Effector CD8-positive, alpha-beta T cell (primary cell): Measurements from ENCODE around the gene LAIR2.
"Not testable (repeated sequence)": the region's sequence is repeated elsewhere in the genome, so short reads cannot be mapped to it uniquely, and the experiment has no call there.

ENCODE experiments used
- DNase-seq: peaks from one replicate; lab custom pipeline; 2025; lab: John Stamatoyannopoulos, UW

Gene LAIR2

GRCh38 chr19:54493967-54494585 lies 8.6 kb upstream of the LAIR2 start:
- no peak for DNase-seq

DNA sequence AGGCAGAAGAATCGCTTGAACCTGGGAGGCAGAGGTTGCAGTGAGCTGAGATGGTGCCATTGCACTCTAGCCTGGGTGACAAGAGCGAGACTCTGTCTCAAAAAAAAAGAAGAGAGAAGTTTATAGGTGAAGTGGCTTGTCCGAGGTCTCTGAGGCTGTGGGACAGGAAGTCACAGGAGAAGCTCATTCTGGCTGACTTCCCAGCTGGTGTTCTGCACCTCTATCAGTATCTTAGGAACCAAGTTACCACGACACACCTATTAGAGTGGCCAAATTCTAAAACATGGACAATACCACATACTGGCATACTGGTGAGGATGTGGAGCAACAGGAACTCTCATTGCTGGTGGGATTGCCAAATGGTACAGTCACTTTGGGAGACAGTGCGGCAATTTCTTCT lies 7.3 kb upstream of the LAIR2 start:
- not testable (repeated sequence) for DNase-seq

- not testable (repeated sequence) for DNase-seq
Observed at GRCh38 chr19:54497747-54498450, 4.7 kb upstream of the LAIR2 start.

GRCh38 chr19:54498451-54498772 lies 4.2 kb upstream of the LAIR2 start:
- DNase-seq: not testable (repeated sequence)

- not testable (repeated sequence) for DNase-seq
Observed at GRCh38 chr19:54505542-54505941, 2.9 kb downstream of the LAIR2 start.

GRCh38 chr19:54506079-54506478 lies 3.4 kb downstream of the LAIR2 start:
- no peak for DNase-seq

- DNase-seq: not testable (repeated sequence)
Observed at GRCh38 chr19:54507038-54507717, 4.5 kb downstream of the LAIR2 start.

- DNase-seq: no peak
Observed at GRCh38 chr19:54507824-54508223, 5.2 kb downstream of the LAIR2 start.

- not testable (repeated sequence) for DNase-seq
Observed at GRCh38 chr19:54508487-54508886, 5.9 kb downstream of the LAIR2 start.

DNA sequence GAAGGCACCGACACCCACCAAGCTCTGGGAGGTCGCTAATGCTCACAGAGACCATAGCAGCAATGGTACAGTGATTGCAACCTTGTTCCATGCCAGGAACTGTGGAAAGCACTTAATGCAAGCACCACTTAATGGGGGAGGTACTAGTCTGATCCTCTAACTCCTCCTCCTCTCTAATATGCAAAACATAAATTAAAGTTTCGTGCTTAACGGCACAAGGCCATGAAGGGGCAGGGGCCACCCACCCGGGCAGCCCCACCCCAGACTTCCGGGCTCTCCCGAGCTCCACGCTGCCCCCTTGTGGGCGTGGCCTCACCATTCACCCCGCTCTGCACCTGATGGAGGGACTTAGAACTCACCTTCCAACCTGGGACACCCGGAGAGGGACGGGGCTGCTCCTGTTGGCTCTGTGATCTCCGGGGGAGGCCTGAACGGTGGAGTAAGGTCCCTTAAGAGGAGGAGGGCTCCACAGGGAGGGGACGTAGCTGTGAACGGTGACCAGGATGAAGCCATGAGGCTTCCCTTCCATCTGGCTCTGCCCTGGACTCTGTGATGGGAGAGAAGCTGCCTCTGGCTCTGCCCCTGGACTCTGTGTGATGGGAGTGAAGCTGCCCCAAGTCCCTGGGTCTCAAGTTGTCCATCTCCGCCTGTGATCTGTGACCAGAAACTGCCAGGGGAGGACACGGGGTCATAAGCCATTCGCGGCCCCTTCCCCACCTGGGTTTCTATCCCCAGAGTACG lies 6.7 kb downstream of the LAIR2 start:
- DNase-seq: not testable (repeated sequence)

GRCh38 chr19:54515156-54515555 lies 12.5 kb downstream of the LAIR2 start:
- DNase-seq: no peak

- DNase-seq: no peak
Observed at GRCh38 chr19:54517483-54517882, 14.9 kb downstream of the LAIR2 start.

GRCh38 chr19:54518844-54519243 lies 16.2 kb downstream of the LAIR2 start:
- no peak for DNase-seq

DNA sequence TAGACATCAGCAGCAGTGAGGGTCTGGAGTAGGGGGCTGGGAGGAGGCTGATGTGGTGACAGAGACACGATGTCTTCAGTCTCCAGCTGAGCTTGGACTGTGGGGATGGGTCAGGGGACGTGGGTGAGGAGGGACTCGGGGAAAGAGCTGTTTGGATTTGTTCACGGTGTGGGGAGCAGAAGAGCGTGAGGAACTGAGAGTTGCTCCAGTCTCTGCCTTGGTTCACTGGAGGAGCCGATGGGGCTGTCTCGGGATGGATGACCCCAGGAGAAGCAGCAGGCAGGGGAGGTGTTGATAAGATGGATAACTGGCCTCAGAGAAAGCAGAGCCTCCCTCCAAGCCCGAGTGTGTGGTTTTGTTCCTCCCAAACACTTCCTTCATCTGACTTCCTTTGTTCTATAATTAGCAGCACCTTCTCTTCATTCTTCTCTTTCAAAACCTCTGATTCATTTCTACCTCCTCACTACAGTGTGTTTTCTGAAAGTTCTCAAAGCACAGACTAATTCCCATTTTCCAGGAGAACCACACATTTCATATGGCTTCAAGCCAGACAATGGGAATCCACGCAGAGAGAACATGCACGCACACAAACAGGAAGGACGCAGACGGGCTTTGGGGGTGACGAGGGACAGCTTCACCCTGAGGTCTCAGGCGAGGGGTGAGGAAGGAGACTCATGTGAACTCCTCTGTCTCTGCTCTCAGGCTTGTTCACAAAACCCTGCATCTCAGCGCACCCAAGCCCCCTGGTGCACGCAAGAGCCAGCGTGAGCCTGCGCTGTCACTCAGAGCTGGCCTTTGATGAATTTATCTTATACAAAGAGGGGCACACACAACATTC lies 18.6 kb downstream of the LAIR2 start:
- no peak for DNase-seq

DNA sequence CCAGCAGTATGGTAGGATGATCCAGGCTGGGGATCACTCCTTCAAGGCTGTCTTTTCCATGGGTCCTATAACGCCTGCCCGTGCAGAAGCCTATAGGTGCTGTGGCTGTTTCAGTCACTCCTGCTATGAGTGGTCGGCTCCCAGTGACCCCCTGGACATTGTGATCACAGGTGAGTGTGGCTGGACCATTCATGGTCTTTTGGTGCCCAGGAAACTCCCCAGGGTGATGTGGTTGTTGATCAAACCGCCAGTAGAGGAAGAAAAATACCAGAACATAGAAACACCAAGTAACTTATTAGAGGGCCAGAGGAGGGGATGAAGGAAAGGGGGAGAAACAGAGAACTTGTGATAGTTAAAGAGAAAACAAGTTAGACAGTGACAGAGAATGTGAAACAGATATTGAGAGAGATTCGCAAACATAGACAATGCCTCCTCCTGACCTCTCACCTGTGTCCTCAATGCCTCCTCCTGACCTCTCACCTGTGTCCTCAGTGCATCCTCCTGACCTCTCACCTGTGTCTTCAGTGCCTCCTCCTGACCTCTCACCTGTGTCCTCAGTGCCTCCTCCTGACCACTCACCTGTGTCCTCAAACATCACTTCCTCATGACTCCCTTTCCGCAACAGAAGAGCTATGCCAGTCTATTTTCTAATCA lies 19.4 kb downstream of the LAIR2 start:
- DNase-seq: no peak

DNA sequence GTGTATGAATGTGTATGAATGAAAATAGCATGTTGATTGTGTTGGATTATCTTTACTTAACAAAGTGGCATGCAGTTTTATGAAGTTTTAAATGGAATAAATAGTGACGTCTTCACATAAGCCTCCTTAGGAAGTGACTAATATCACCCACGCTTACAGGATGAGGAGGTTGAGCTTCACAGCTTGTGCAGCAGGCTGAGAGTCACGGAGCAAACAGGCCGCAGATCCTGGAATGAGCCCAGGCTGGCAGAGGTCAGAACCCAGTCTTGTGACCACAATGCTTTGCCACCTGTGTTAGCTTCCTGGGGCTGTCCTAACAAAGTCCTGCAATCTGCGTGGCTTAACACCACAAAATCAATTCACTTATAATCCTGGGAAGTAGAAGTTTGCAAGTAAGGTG lies 20.8 kb downstream of the LAIR2 start:
- DNase-seq: no peak

- DNase-seq: no peak
Observed at GRCh38 chr19:54525636-54526035, 23.0 kb downstream of the LAIR2 start.

GRCh38 chr19:54526972-54527371 lies 24.3 kb downstream of the LAIR2 start:
- no peak for DNase-seq

- DNase-seq: no peak
Observed at GRCh38 chr19:54530866-54531265, 28.2 kb downstream of the LAIR2 start.

GRCh38 chr19:54532528-54532927 lies 29.9 kb downstream of the LAIR2 start:
- no peak for DNase-seq

GRCh38 chr19:54533476-54533875 lies 30.8 kb downstream of the LAIR2 start:
- DNase-seq: no peak
